Trophoblast cell (in vitro differentiated cells and primary cell): ENCODE data around the gene TMEM237.

ENCODE experiments used
- DNase-seq, 2 donors: peaks; one replicate each; pipeline ENCODE4 v3.0.0-alpha.2; 2016
- H2AFZ ChIP-seq: 2 replicates; pipeline ENCODE4 v1.6.1; 2013; ENCODE audit warnings: low read length, moderate library complexity, mild to moderate bottlenecking; ENCODE audit not compliant: insufficient read depth, poor library complexity
- H2AK5ac ChIP-seq: 2 replicates; pipeline ENCODE4 v1.6.1; 2013; ENCODE audit warnings: mild to moderate bottlenecking, low read length
- H2BK120ac ChIP-seq: 2 replicates; pipeline ENCODE4 v1.6.1; 2013; ENCODE audit warnings: low read length, mild to moderate bottlenecking, moderate library complexity; ENCODE audit not compliant: insufficient read depth, poor library complexity
- H2BK12ac ChIP-seq: 2 replicates; pipeline ENCODE4 v1.6.1; 2013; ENCODE audit warnings: mild to moderate bottlenecking, low read length, moderate library complexity
- H2BK5ac ChIP-seq: 2 replicates; pipeline ENCODE4 v1.6.1; 2013; ENCODE audit warnings: low read length, low read depth, moderate library complexity, mild to moderate bottlenecking; ENCODE audit not compliant: poor library complexity
- H3K14ac ChIP-seq: 2 replicates; pipeline ENCODE4 v1.6.1; 2013; ENCODE audit warnings: mild to moderate bottlenecking, low read length
- H3K18ac ChIP-seq: 2 replicates; pipeline ENCODE4 v1.6.1; 2013; ENCODE audit warnings: mild to moderate bottlenecking, low read length
- H3K23ac ChIP-seq: 2 replicates; pipeline ENCODE4 v1.6.1; 2013; ENCODE audit warnings: low read length
- H3K27ac ChIP-seq: 2 replicates; pipeline ENCODE4 v1.5.1; 2013; ENCODE audit warnings: low read depth, mild to moderate bottlenecking, inconsistent platforms, low read length, moderate library complexity
- H3K27me3 ChIP-seq: 2 replicates; pipeline ENCODE4 v1.6.1; 2013; ENCODE audit warnings: inconsistent platforms, mild to moderate bottlenecking, low read length, moderate library complexity; ENCODE audit not compliant: insufficient read depth
- H3K36me3 ChIP-seq, 2 experiments: 1 replicate in 1 of 2; 2 replicates in 1 of 2; pipeline ENCODE4 v1.6.1; 2013; ENCODE audit warnings: low read length in 2 of 2, mild to moderate bottlenecking in 2 of 2, moderate library complexity in 1 of 2; ENCODE audit not compliant: insufficient read depth in 2 of 2, control insufficient read depth in 1 of 2
- H3K4ac ChIP-seq: 2 replicates; pipeline ENCODE4 v1.6.1; 2013; ENCODE audit warnings: low read depth, mild to moderate bottlenecking, low read length, moderate library complexity
- H3K4me1 ChIP-seq, 2 experiments: 1 replicate in 1 of 2; 2 replicates in 1 of 2; pipeline ENCODE4 v1.6.1; 2013; ENCODE audit warnings: low read length in 2 of 2, mild to moderate bottlenecking in 2 of 2, moderate library complexity in 1 of 2; ENCODE audit not compliant: insufficient read depth in 2 of 2, control insufficient read depth in 1 of 2
- H3K4me2 ChIP-seq: 2 replicates; pipeline ENCODE4 v1.6.1; 2013; ENCODE audit warnings: inconsistent platforms, mild to moderate bottlenecking, low read length, moderate library complexity
- H3K4me3 ChIP-seq: 2 replicates; pipeline ENCODE4 v1.5.1; 2013; ENCODE audit warnings: mild to moderate bottlenecking, low read depth, low read length, inconsistent platforms
- H3K79me1 ChIP-seq: one replicate; pipeline ENCODE4 v1.6.1; 2013; ENCODE audit warnings: low read length
- H3K79me2 ChIP-seq: 2 replicates; pipeline ENCODE4 v1.6.1; 2013; ENCODE audit warnings: low read length, mild to moderate bottlenecking; ENCODE audit not compliant: control insufficient read depth, insufficient read depth, poor library complexity
- H3K9ac ChIP-seq: 2 replicates; pipeline ENCODE4 v1.6.1; 2013; ENCODE audit warnings: mild to moderate bottlenecking, low read length
- H3K9me3 ChIP-seq: 2 replicates; pipeline ENCODE4 v1.6.1; 2013; ENCODE audit warnings: low read depth, mild to moderate bottlenecking, control low read depth, inconsistent platforms, low read length; ENCODE audit not compliant: insufficient read depth
- H4K12ac ChIP-seq: 2 replicates; pipeline ENCODE4 v1.6.1; 2013; ENCODE audit warnings: low read depth, mild to moderate bottlenecking, low read length, moderate library complexity
- H4K8ac ChIP-seq: 2 replicates; pipeline ENCODE4 v1.6.1; 2013; ENCODE audit warnings: low read depth, mild to moderate bottlenecking, low read length, moderate library complexity
- H4K91ac ChIP-seq: one replicate; pipeline ENCODE4 v1.6.1; 2013; ENCODE audit warnings: low read depth, mild to moderate bottlenecking, low read length, moderate library complexity
- WGBS: extraction: QIAGEN DNeasy Blood & Tissue Kit; methylation state at CpG from one replicate; pipeline ENCODE4 v1.1.7; 2013; ENCODE audit warnings: missing lambda C conversion rate; ENCODE audit not compliant: insufficient read length, insufficient coverage; ENCODE audit errors: extremely low coverage; 5-methylcytosine and 5-hydroxymethylcytosine counted together

The TMEM237 gene

GRCh38 chr2:201654616-201655384 is 11.5 kb upstream of the TMEM237 start:
- Histone ChIP-seq H3K27ac (no peak overlapping the region), H4K12ac (no peak overlapping the region), H2BK5ac (no peak overlapping the region), H3K36me3 (no peaks in the 10 kb centered on the region), H3K4me1 (peaks cover 10% of the 10 kb centered on the region in 2 experiments), H3K18ac (no peak overlapping the region), H3K14ac (no peak overlapping the region), H3K27me3 (no peaks in the 10 kb centered on the region), H2AK5ac (no peak overlapping the region), H3K4ac (no peak overlapping the region), H2BK120ac (no peak overlapping the region), H3K9me3 (no peaks in the 10 kb centered on the region), H3K79me1 (no peaks in the 10 kb centered on the region), H4K8ac (no peak overlapping the region), H2BK12ac (no peak overlapping the region), H3K4me3 (no peak overlapping the region), H3K9ac (no peak overlapping the region), H3K4me2 (no peak overlapping the region), H3K79me2 (no peaks in the 10 kb centered on the region), H4K91ac (no peak overlapping the region), H3K23ac (no peak overlapping the region), H2AFZ (no peak overlapping the region)
- no CpG with 5 or more reads among the region's 5 CpGs for WGBS
- peak in 1 of 2 donors; percentile 39 for DNase-seq

GRCh38 chr2:201653221-201653620 is 9.9 kb upstream of the TMEM237 start:
- WGBS = no CpG with 5 or more reads among the region's 6 CpGs
- H3K4me2 ChIP-seq = no peak overlapping the region
- no peak overlapping the region for H3K9ac ChIP-seq
- H4K8ac ChIP-seq = no peak overlapping the region
- H3K18ac ChIP-seq = no peak overlapping the region
- H3K9me3 ChIP-seq = no peaks in the 10 kb centered on the region
- DNase-seq = no peak
- no peak overlapping the region for H4K12ac ChIP-seq
- H3K23ac ChIP-seq = no peak overlapping the region
- H3K79me1 ChIP-seq = no peaks in the 10 kb centered on the region
- H3K79me2 ChIP-seq = no peaks in the 10 kb centered on the region
- H3K14ac ChIP-seq = peak overlapping the region; percentile 19
- H3K4me3 ChIP-seq = no peak overlapping the region
- no peak overlapping the region for H2AFZ ChIP-seq
- no peak overlapping the region for H3K4ac ChIP-seq
- no peaks in the 10 kb centered on the region for H3K27me3 ChIP-seq
- no peak overlapping the region for H3K27ac ChIP-seq
- peak overlapping the region; percentile 71 for H2BK12ac ChIP-seq
- no peaks in the 10 kb centered on the region for H3K36me3 ChIP-seq
- no peak overlapping the region for H4K91ac ChIP-seq
- H2AK5ac ChIP-seq = peak overlapping the region; percentile 62
- peaks cover 10% of the 10 kb centered on the region in 2 experiments for H3K4me1 ChIP-seq
- H2BK120ac ChIP-seq = peak overlapping the region; percentile 66
- H2BK5ac ChIP-seq = peak overlapping the region; percentile 14

DNA sequence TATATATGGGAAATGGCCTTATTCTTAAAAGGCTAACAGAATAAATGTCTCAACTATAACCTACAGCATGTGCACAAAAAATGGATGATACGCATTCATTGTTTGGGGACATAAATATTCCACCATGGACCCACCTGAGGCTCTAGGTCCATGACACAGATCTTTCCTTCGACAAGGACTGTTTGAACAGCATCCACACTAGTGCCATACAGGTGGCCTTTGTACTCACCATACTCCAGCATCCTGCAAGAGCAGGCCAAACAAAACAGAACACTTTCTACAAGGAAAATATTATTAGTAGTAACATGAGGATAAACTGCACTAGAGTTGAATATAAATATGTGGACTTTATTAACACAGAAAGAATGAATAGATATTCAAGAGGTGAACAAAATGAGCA is 6.1 kb upstream of the TMEM237 start:
- H2BK120ac ChIP-seq = no peak overlapping the region
- H2BK12ac ChIP-seq = no peak overlapping the region
- H3K4ac ChIP-seq = no peak overlapping the region
- no peak overlapping the region for H4K8ac ChIP-seq
- no peak overlapping the region for H2AK5ac ChIP-seq
- H3K4me2 ChIP-seq = no peak overlapping the region
- H3K14ac ChIP-seq = no peak overlapping the region
- no peak overlapping the region for H3K23ac ChIP-seq
- no peak overlapping the region for H4K12ac ChIP-seq
- H3K18ac ChIP-seq = no peak overlapping the region
- H2AFZ ChIP-seq = no peak overlapping the region
- no peak for DNase-seq
- H3K9ac ChIP-seq = no peak overlapping the region
- peaks cover 4 to 5% of the 10 kb centered on the region in 2 experiments for H3K4me1 ChIP-seq
- no peak overlapping the region for H3K4me3 ChIP-seq
- no peaks in the 10 kb centered on the region for H3K79me2 ChIP-seq
- no peaks in the 10 kb centered on the region for H3K36me3 ChIP-seq
- no peak overlapping the region for H3K27ac ChIP-seq
- H3K9me3 ChIP-seq = no peaks in the 10 kb centered on the region
- H3K79me1 ChIP-seq = no peaks in the 10 kb centered on the region
- no peak overlapping the region for H4K91ac ChIP-seq
- H3K27me3 ChIP-seq = no peaks in the 10 kb centered on the region
- no CpG with 5 or more reads among the region's 2 CpGs for WGBS
- H2BK5ac ChIP-seq = no peak overlapping the region

GRCh38 chr2:201647431-201647830 is 4.1 kb upstream of the TMEM237 start:
- no peak overlapping the region for H3K9ac ChIP-seq
- no CpG with 5 or more reads among the region's 5 CpGs for WGBS
- H3K9me3 ChIP-seq = no peaks in the 10 kb centered on the region
- no peak overlapping the region for H2BK12ac ChIP-seq
- H4K91ac ChIP-seq = no peak overlapping the region
- no peak overlapping the region for H3K18ac ChIP-seq
- H2AFZ ChIP-seq = no peak overlapping the region
- H4K8ac ChIP-seq = no peak overlapping the region
- no peak overlapping the region for H4K12ac ChIP-seq
- no peak overlapping the region for H2AK5ac ChIP-seq
- no peak overlapping the region for H3K4me3 ChIP-seq
- no peak for DNase-seq
- H3K36me3 ChIP-seq = no peaks in the 10 kb centered on the region
- no peak overlapping the region for H3K27ac ChIP-seq
- no peak overlapping the region for H2BK5ac ChIP-seq
- no peak overlapping the region for H2BK120ac ChIP-seq
- H3K23ac ChIP-seq = no peak overlapping the region
- H3K27me3 ChIP-seq = no peaks in the 10 kb centered on the region
- no peak overlapping the region for H3K14ac ChIP-seq
- H3K4me2 ChIP-seq = no peak overlapping the region
- H3K79me1 ChIP-seq = peaks cover 9% of the 10 kb centered on the region
- no peaks in the 10 kb centered on the region for H3K4me1 ChIP-seq
- H3K79me2 ChIP-seq = no peaks in the 10 kb centered on the region
- H3K4ac ChIP-seq = no peak overlapping the region
